ENCODE data around the gene CLCN1. TPM values are rescaled to one million over a fixed set of nuclear protein-coding genes. Genes with fewer than 3 reads are reported as not detected.
A peak's percentile ranks its signal among the peaks of the same experiment; 100 is the strongest.

Gene CLCN1
- total and polyA plus RNA-seq, 5 experiments from 2014 or later = not detected

GRCh38 chr7:143296686-143297085, 19.2 kb upstream of the CLCN1 start:
- Mint-ChIP-seq H3K9me3 (no peaks in the 10 kb centered on the region), H3K36me3 (peaks cover 7 to 97% (median 33%) of the 10 kb centered on the region in 3 donors), H3K4me3 (peak overlapping the region in 1 of 10 donors; percentile 14), H3K4me1 (peaks cover 25 to 56% (median 44%) of the 10 kb centered on the region in 4 donors), H3K27ac (peak overlapping the region in 6 of 10 donors; percentile 1 to 41 (median 31)), H3K27me3 (no peaks in the 10 kb centered on the region)
- ATAC-seq (no peak), DNase-seq (no peak)
- POLR2A ChIA-PET = interaction anchor here (0.6 to 1.8 kb wide), 2 partner anchors 9 to 58 kb away, joined by 3 to 8 read pairs; partner anchors contain the start of gene CASP2

GRCh38 chr7:143299346-143299745, 16.6 kb upstream of the CLCN1 start:
- Mint-ChIP-seq H3K9me3 (no peaks in the 10 kb centered on the region), H3K4me3 (no peak overlapping the region), H3K27me3 (no peaks in the 10 kb centered on the region), H3K27ac (peak overlapping the region in 5 of 10 donors; percentile 5 to 60 (median 44)), H3K36me3 (peaks cover 7 to 94% (median 24%) of the 10 kb centered on the region in 3 donors), H3K4me1 (peaks cover 25 to 49% (median 39%) of the 10 kb centered on the region in 4 donors)
- no peak for ATAC-seq
- no peak for DNase-seq
- POLR2A ChIA-PET = interaction anchor here (1.3 to 2.0 kb wide), 4 partner anchors 11 to 108 kb away, joined by 3 to 7 read pairs (median 5); partner anchors contain the start of genes CASP2 and GSTK1

- POLR2A ChIA-PET = interaction anchor here (1.3 to 2.0 kb wide), 4 partner anchors 12 to 108 kb away, joined by 3 to 7 read pairs (median 5); partner anchors contain the start of genes CASP2 and GSTK1
- peak; percentile 43 to 85 (median 59) for DNase-seq
- peak; percentile 99 to 100 for ATAC-seq
- Mint-ChIP-seq H3K27me3 (no peaks in the 10 kb centered on the region), H3K27ac (peak overlapping the region in 5 of 10 donors; percentile 14 to 88 (median 56)), H3K9me3 (no peaks in the 10 kb centered on the region), H3K4me3 (no peak overlapping the region), H3K36me3 (peaks cover 7 to 94% (median 29%) of the 10 kb centered on the region in 3 donors), H3K4me1 (peaks cover 25 to 49% (median 38%) of the 10 kb centered on the region in 4 donors)
Observed at GRCh38 chr7:143299840-143300239, 16.1 kb upstream of the CLCN1 start.

GRCh38 chr7:143300959-143301935, 14.7 kb upstream of the CLCN1 start:
- POLR2A ChIA-PET = interaction anchor here (0.8 to 1.2 kb wide), 2 partner anchors 13 to 74 kb away, joined by 3 to 4 read pairs; partner anchors contain the start of gene CASP2
- no peaks in the 10 kb centered on the region for H3K9me3 Mint-ChIP-seq
- no peaks in the 10 kb centered on the region for H3K27me3 Mint-ChIP-seq
- peaks cover 12 to 94% (median 41%) of the 10 kb centered on the region in 3 donors for H3K36me3 Mint-ChIP-seq
- DNase-seq = no peak
- H3K27ac Mint-ChIP-seq = peak overlapping the region in 4 of 10 donors; percentile 49 to 90 (median 74)
- peaks cover 29 to 49% (median 39%) of the 10 kb centered on the region in 4 donors for H3K4me1 Mint-ChIP-seq
- ATAC-seq = no peak
- H3K4me3 Mint-ChIP-seq = no peak overlapping the region

- H3K4me3 Mint-ChIP-seq = no peak overlapping the region
- no peak for ATAC-seq
- no peaks in the 10 kb centered on the region for H3K27me3 Mint-ChIP-seq
- DNase-seq = no peak
- H3K4me1 Mint-ChIP-seq = peaks cover 35 to 47% (median 41%) of the 10 kb centered on the region in 4 donors
- H3K36me3 Mint-ChIP-seq = peaks cover 20 to 92% (median 53%) of the 10 kb centered on the region in 3 donors
- peak overlapping the region in 1 of 10 donors; percentile 29 for H3K27ac Mint-ChIP-seq
- no peaks in the 10 kb centered on the region for H3K9me3 Mint-ChIP-seq
- POLR2A ChIA-PET = no interaction called here
Observed at GRCh38 chr7:143303733-143304132, 12.2 kb upstream of the CLCN1 start.

GRCh38 chr7:143304938-143305337, 11.0 kb upstream of the CLCN1 start:
- Mint-ChIP-seq H3K27ac (peak overlapping the region in 5 of 10 donors; percentile 17 to 82 (median 31)), H3K27me3 (no peaks in the 10 kb centered on the region), H3K4me1 (peaks cover 28 to 43% (median 36%) of the 10 kb centered on the region in 4 donors), H3K9me3 (no peaks in the 10 kb centered on the region), H3K36me3 (peaks cover 20 to 82% (median 53%) of the 10 kb centered on the region in 3 donors), H3K4me3 (no peak overlapping the region)
- ATAC-seq (no peak), DNase-seq (no peak)
- POLR2A ChIA-PET = interaction anchor here (1.9 kb wide), 1 partner anchor 64 kb away, joined by 7 read pairs; no protein-coding TSS in a partner anchor

- POLR2A ChIA-PET = interaction anchor here (1.9 kb wide), 1 partner anchor 65 kb away, joined by 7 read pairs; no protein-coding TSS in a partner anchor
- Mint-ChIP-seq H3K27me3 (no peaks in the 10 kb centered on the region), H3K27ac (peak overlapping the region in 8 of 10 donors; percentile 5 to 85 (median 44)), H3K9me3 (peaks cover 0 to 1% (median 0%) of the 10 kb centered on the region in 9 donors), H3K4me3 (peak overlapping the region in 1 of 10 donors; percentile 3), H3K36me3 (peaks cover 17 to 76% (median 47%) of the 10 kb centered on the region in 3 donors), H3K4me1 (peaks cover 24 to 43% (median 36%) of the 10 kb centered on the region in 4 donors)
- ATAC-seq (peak; percentile 77 to 81), DNase-seq (peak; percentile 23 to 78 (median 58))
Observed at GRCh38 chr7:143305423-143306070, 10.4 kb upstream of the CLCN1 start.

GRCh38 chr7:143308632-143309031, 7.3 kb upstream of the CLCN1 start:
- Mint-ChIP-seq H3K4me1 (peaks cover 18 to 46% (median 44%) of the 10 kb centered on the region in 4 donors), H3K36me3 (peaks cover 14 to 48% (median 40%) of the 10 kb centered on the region in 3 donors), H3K9me3 (peaks cover 0 to 3% (median 0%) of the 10 kb centered on the region in 9 donors), H3K27me3 (no peaks in the 10 kb centered on the region), H3K4me3 (no peak overlapping the region), H3K27ac (peak overlapping the region in 6 of 10 donors; percentile 7 to 89 (median 64))
- no peak for DNase-seq
- no peak for ATAC-seq
- POLR2A ChIA-PET = interaction anchor here (0.7 to 1.5 kb wide), 5 partner anchors 45 to 100 kb away, joined by 3 to 8 read pairs (median 5); partner anchors contain the start of gene GSTK1

GRCh38 chr7:143314127-143314526, 1.8 kb upstream of the CLCN1 start:
- Mint-ChIP-seq H3K36me3 (no peaks in the 10 kb centered on the region), H3K4me3 (no peak overlapping the region), H3K4me1 (peaks cover 6 to 27% (median 20%) of the 10 kb centered on the region in 4 donors), H3K9me3 (peaks cover 0 to 3% (median 0%) of the 10 kb centered on the region in 9 donors), H3K27ac (no peak overlapping the region), H3K27me3 (no peaks in the 10 kb centered on the region)
- DNase-seq (no peak), ATAC-seq (no peak)
- POLR2A ChIA-PET = no interaction called here

- POLR2A ChIA-PET = interaction anchor here (1.3 kb wide), 1 partner anchor 28 kb away, joined by 4 read pairs; the partner anchor contains the start of gene CASP2
- Mint-ChIP-seq H3K27ac (no peak overlapping the region), H3K4me3 (no peak overlapping the region), H3K27me3 (peaks cover 0 to 3% (median 0%) of the 10 kb centered on the region in 5 donors), H3K36me3 (no peaks in the 10 kb centered on the region), H3K4me1 (peaks cover 0 to 7% (median 5%) of the 10 kb centered on the region in 4 donors), H3K9me3 (no peaks in the 10 kb centered on the region)
- no peak for ATAC-seq
- DNase-seq = no peak
Observed at GRCh38 chr7:143316492-143316891, 581 bp downstream of the CLCN1 start.

GRCh38 chr7:143318661-143319060, 2.8 kb downstream of the CLCN1 start:
- no peaks in the 10 kb centered on the region for H3K9me3 Mint-ChIP-seq
- peaks cover 0 to 5% (median 0%) of the 10 kb centered on the region in 5 donors for H3K27me3 Mint-ChIP-seq
- DNase-seq (no peak), ATAC-seq (no peak)
- no peak overlapping the region for H3K4me3 Mint-ChIP-seq
- H3K36me3 Mint-ChIP-seq = no peaks in the 10 kb centered on the region
- POLR2A ChIA-PET = interaction anchor here (1.1 kb wide), 1 partner anchor 9 kb away, joined by 3 read pairs; no protein-coding TSS in a partner anchor
- peaks cover 0 to 6% (median under 1%) of the 10 kb centered on the region in 4 donors for H3K4me1 Mint-ChIP-seq
- H3K27ac Mint-ChIP-seq = no peak overlapping the region

- no peaks in the 10 kb centered on the region for H3K9me3 Mint-ChIP-seq
- POLR2A ChIA-PET = no interaction called here
- ATAC-seq (no peak), DNase-seq (no peak)
- peak overlapping the region in 1 of 10 donors; percentile 17 for H3K27ac Mint-ChIP-seq
- no peak overlapping the region for H3K4me3 Mint-ChIP-seq
- H3K36me3 Mint-ChIP-seq = no peaks in the 10 kb centered on the region
- H3K27me3 Mint-ChIP-seq = peaks cover 0 to 9% (median 0%) of the 10 kb centered on the region in 5 donors
- peaks cover 7 to 11% (median 7%) of the 10 kb centered on the region in 4 donors for H3K4me1 Mint-ChIP-seq
Observed at GRCh38 chr7:143320620-143321019, 4.7 kb downstream of the CLCN1 start.
